ENCODE results near the gene MAMDC4. TPM values are rescaled to one million over a fixed set of nuclear protein-coding genes. Genes with fewer than 3 reads are reported as not detected.

MAMDC4 gene
- total and polyA plus RNA-seq, 2 of the 13 experiments (the other 11 are each of a cell fraction or from before 2014, with no cell fraction given), result 6.0 to 6.8 TPM

- 90% methylated on average over 12 of the region's 12 CpGs for WGBS (ENCODE audit: low lambda C conversion rate)
These were observed 51.0 kb downstream of the MAMDC4 start for GRCh38 chr9:136903041-136903554.

GRCh38 chr9:136906266-136906665 is 54.1 kb downstream of the MAMDC4 start:
- DNase-seq (ENCODE audit: low spot score) (no peak), ATAC-seq (no peak), FAIRE-seq (no peak)
- Histone ChIP-seq H3K4me2 (ENCODE audit: low read depth, low read length) (no peak overlapping the region), H3K9me3 (ENCODE audit: low read length) (no peaks in the 10 kb centered on the region), H3K27ac (ENCODE audit: extremely low read length, insufficient read depth, low read length) (no peak overlapping the region), H3K4me1 (ENCODE audit: insufficient read depth, low read length) (peaks cover 15% of the 10 kb centered on the region), H3K27me3 (ENCODE audit: control insufficient read depth in 1 of 2, insufficient read depth in 2 of 2, low read length in 2 of 2) (no peaks in the 10 kb centered on the region), H2AFZ (ENCODE audit: low read length) (no peak overlapping the region), H3K36me3 (replicated peaks in 1 of 2; ENCODE audit: control insufficient read depth in 1 of 2, insufficient read depth in 2 of 2, low read length in 2 of 2) (peaks cover 27 to 64% of the 10 kb centered on the region in 2 experiments), H3K79me2 (ENCODE audit: insufficient read depth, low read length) (no peaks in the 10 kb centered on the region), H4K20me1 (ENCODE audit: insufficient read depth, low read length) (peaks cover 1% of the 10 kb centered on the region; the same call in 1 of the 2 replicates), H3K4me3 (replicated peaks in 1 of 3; ENCODE audit: insufficient read depth in 1 of 3, low read depth in 2 of 3, low read length in 3 of 3) (no peak overlapping the region), H3K9ac (ENCODE audit: insufficient read depth, low read depth, low read length) (no peak overlapping the region)
- in situ Hi-C loops (cut with HindIII; ENCODE audit: extremely low pct_ligation_motif_present, low pct_unique_long_range_greater_than_20kb), result no loop called here
- ChIA-PET CTCF (ENCODE audit: low intra/inter-chr PET ratio, low total read pairs) (no interaction called here), POLR2A (no interaction called here)
- BruUV-seq (replicated peaks), result no TSS peak
- intact Hi-C loops (cut with micrococcal nuclease; ENCODE audit: unreplicated experiment), result no loop called here
- 99% methylated on average over 4 of the region's 4 CpGs for WGBS (ENCODE audit: low lambda C conversion rate)
- TF ChIP-seq ZNF709 (CRISPR knock-in tag; IDR thresholded peaks at IDR 0.05) (no peak), NFIB (CRISPR knock-in tag; IDR thresholded peaks at IDR 0.05; ENCODE audit: borderline replicate concordance) (no peak)

More at GRCh38 chr9:136903041-136903554, 51.0 kb downstream of the MAMDC4 start:
- FAIRE-seq, result no peak
- Histone ChIP-seq H3K27me3 (ENCODE audit: control insufficient read depth in 1 of 2, insufficient read depth in 2 of 2, low read length in 2 of 2) (no peaks in the 10 kb centered on the region), H3K4me3 (replicated peaks in 1 of 3; ENCODE audit: insufficient read depth in 1 of 3, low read depth in 2 of 3, low read length in 3 of 3) (no peak overlapping the region), H3K4me2 (ENCODE audit: low read depth, low read length) (no peak overlapping the region), H3K36me3 (replicated peaks in 1 of 2; ENCODE audit: control insufficient read depth in 1 of 2, insufficient read depth in 2 of 2, low read length in 2 of 2) (peaks cover 25 to 65% of the 10 kb centered on the region in 2 experiments), H2AFZ (ENCODE audit: low read length) (no peak overlapping the region), H3K9me3 (ENCODE audit: low read length) (no peaks in the 10 kb centered on the region), H4K20me1 (ENCODE audit: insufficient read depth, low read length) (peaks cover 9% of the 10 kb centered on the region), H3K4me1 (ENCODE audit: insufficient read depth, low read length) (peaks cover 27% of the 10 kb centered on the region), H3K27ac (ENCODE audit: extremely low read length, insufficient read depth, low read length) (no peak overlapping the region), H3K79me2 (ENCODE audit: insufficient read depth, low read length) (peaks cover under 1% of the 10 kb centered on the region), H3K9ac (ENCODE audit: insufficient read depth, low read depth, low read length) (no peak overlapping the region)
- no peak for ATAC-seq
- ChIA-PET POLR2A (interaction anchor here (1.4 to 2.3 kb wide), 3 partner anchors 16 to 338 kb away, joined by 3 to 20 read pairs (median 12); partner anchors contain the start of genes TRAF2 and TUBB4B), CTCF (ENCODE audit: low intra/inter-chr PET ratio, low total read pairs) (no interaction called here)
- no peak for DNase-seq (ENCODE audit: low spot score)
- no TSS peak for BruUV-seq (replicated peaks)
- no peak for TF ChIP-seq E2F5 (CRISPR knock-in tag; conservative IDR thresholded peaks at IDR 0.05)
- TF ChIP-seq ZNF121 (CRISPR knock-in tag; IDR thresholded peaks at IDR 0.05), result peak; percentile 18; the same call in 1 of the 2 replicates
- no peak for TF ChIP-seq ZNF251 (CRISPR knock-in tag; IDR thresholded peaks at IDR 0.05)
- no peak for TF ChIP-seq ZBTB1 (CRISPR knock-in tag; IDR thresholded peaks at IDR 0.05; ENCODE audit: borderline replicate concordance)
- in situ Hi-C loops (cut with HindIII; ENCODE audit: extremely low pct_ligation_motif_present, low pct_unique_long_range_greater_than_20kb), result no loop called here
- intact Hi-C loops (cut with micrococcal nuclease; ENCODE audit: unreplicated experiment), result no loop called here
